Effector memory CD8-positive, alpha-beta T cell (primary cell): Measurements from ENCODE around the gene TMEM121B.

Experiments used
- ATAC-seq: fragments of 150-1000 bp; cut with Tn5 transposase; replicated peaks from 2 replicates; pipeline ENCODE4 v1.10.0; 2021; ENCODE audit warnings: mild to moderate bottlenecking, moderate library complexity
- DNase-seq, 3 experiments: peaks; one replicate each; pipeline ENCODE4 v3.0.0; 2021
- H3K27ac Mint-ChIP-seq, 2 donors: one replicate each; pipeline ENCODE4 v1.8.0; 2022; ENCODE audit warnings: mild to moderate bottlenecking in 2 of 2, mixed read lengths in 2 of 2, moderate library complexity in 2 of 2
- H3K27me3 Mint-ChIP-seq, 2 donors: one replicate each; pipeline ENCODE4 v1.8.0; 2022; ENCODE audit warnings: mixed read lengths in 2 of 2
- H3K36me3 Mint-ChIP-seq: one replicate; pipeline ENCODE4 v1.8.0; 2022; ENCODE audit warnings: mild to moderate bottlenecking, moderate library complexity, mixed read lengths; ENCODE audit not compliant: insufficient read depth
- H3K4me1 Mint-ChIP-seq, 2 donors: one replicate each; pipeline ENCODE4 v1.8.0; 2022; ENCODE audit warnings: low read depth in 2 of 2, mixed read lengths in 2 of 2
- H3K4me3 Mint-ChIP-seq, 2 donors: one replicate each; pipeline ENCODE4 v1.8.0; 2022; ENCODE audit warnings: mild to moderate bottlenecking in 2 of 2, mixed read lengths in 2 of 2, moderate library complexity in 2 of 2
- H3K9me3 Mint-ChIP-seq, 2 donors: one replicate each; pipeline ENCODE4 v1.8.0; 2022; ENCODE audit warnings: mixed read lengths in 2 of 2

Gene TMEM121B

GRCh38 chr22:17086788-17087497, 34.2 kb downstream of the TMEM121B start:
- ATAC-seq (no peak), DNase-seq (peak in 1 of 3 experiments; percentile 2)
- H3K27ac Mint-ChIP-seq = peak overlapping the region; percentile 77 to 86
- no peaks in the 10 kb centered on the region for H3K9me3 Mint-ChIP-seq
- H3K4me1 Mint-ChIP-seq = peaks cover 47 to 49% of the 10 kb centered on the region in 2 donors
- no peaks in the 10 kb centered on the region for H3K27me3 Mint-ChIP-seq
- peak overlapping the region; percentile 86 to 89 for H3K4me3 Mint-ChIP-seq
- peaks cover 34% of the 10 kb centered on the region for H3K36me3 Mint-ChIP-seq

- no peak for DNase-seq
- no peaks in the 10 kb centered on the region for H3K9me3 Mint-ChIP-seq
- H3K4me3 Mint-ChIP-seq = peak overlapping the region; percentile 86 to 89
- H3K27me3 Mint-ChIP-seq = no peaks in the 10 kb centered on the region
- H3K4me1 Mint-ChIP-seq = peaks cover 42 to 49% of the 10 kb centered on the region in 2 donors
- H3K27ac Mint-ChIP-seq = peak overlapping the region; percentile 77 to 86
- ATAC-seq = no peak
- peaks cover 34% of the 10 kb centered on the region for H3K36me3 Mint-ChIP-seq
Measured at GRCh38 chr22:17086296-17086695, 34.9 kb downstream of the TMEM121B start.

GRCh38 chr22:17085277-17086181, 35.6 kb downstream of the TMEM121B start:
- H3K27me3 Mint-ChIP-seq = no peaks in the 10 kb centered on the region
- ATAC-seq = peak; percentile 25
- DNase-seq = peak in 1 of 3 experiments; percentile 6
- peaks cover 36 to 44% of the 10 kb centered on the region in 2 donors for H3K4me1 Mint-ChIP-seq
- H3K27ac Mint-ChIP-seq = peak overlapping the region; percentile 88 to 91
- H3K4me3 Mint-ChIP-seq = peak overlapping the region; percentile 86 to 89
- peaks cover 34% of the 10 kb centered on the region for H3K36me3 Mint-ChIP-seq
- no peaks in the 10 kb centered on the region for H3K9me3 Mint-ChIP-seq

GRCh38 chr22:17084554-17085276, 36.4 kb downstream of the TMEM121B start, which contains the start of gene IL17RA:
Gene IL17RA, plus strand, starts transcription at chr22:17085000. Its CDS starts 92 bp downstream, at chr22:17085092.
- peak within 1 kb of the TSS; percentile 86 to 89 for H3K4me3 Mint-ChIP-seq
- peak; percentile 88 for ATAC-seq
- H3K27me3 Mint-ChIP-seq = no peaks in the 10 kb centered on the region
- H3K27ac Mint-ChIP-seq = peak within 1 kb of the TSS; percentile 88 to 91
- H3K9me3 Mint-ChIP-seq = no peaks in the 10 kb centered on the region
- H3K4me1 Mint-ChIP-seq = peaks cover 34 to 43% of the 10 kb centered on the region in 2 donors
- peaks cover 34% of the 10 kb centered on the region for H3K36me3 Mint-ChIP-seq
- peak; percentile 94 to 97 (median 96) for DNase-seq

- Mint-ChIP-seq H3K36me3 (peaks cover 34% of the 10 kb centered on the region), H3K4me1 (peaks cover 27 to 36% of the 10 kb centered on the region in 2 donors), H3K4me3 (peak overlapping the region; percentile 86 to 89), H3K27me3 (no peaks in the 10 kb centered on the region), H3K27ac (peak overlapping the region; percentile 88 to 91), H3K9me3 (no peaks in the 10 kb centered on the region)
- DNase-seq = no peak
- no peak for ATAC-seq
Measured at GRCh38 chr22:17083811-17084441, 37.2 kb downstream of the TMEM121B start.

GRCh38 chr22:17083255-17083654, 37.9 kb downstream of the TMEM121B start:
- peaks cover 30% of the 10 kb centered on the region for H3K36me3 Mint-ChIP-seq
- H3K9me3 Mint-ChIP-seq = no peaks in the 10 kb centered on the region
- no peak for ATAC-seq
- peak overlapping the region; percentile 86 to 89 for H3K4me3 Mint-ChIP-seq
- no peak for DNase-seq
- H3K27ac Mint-ChIP-seq = peak overlapping the region in 1 of 2 donors; percentile 91
- no peaks in the 10 kb centered on the region for H3K27me3 Mint-ChIP-seq
- H3K4me1 Mint-ChIP-seq = peaks cover 27 to 36% of the 10 kb centered on the region in 2 donors

- Mint-ChIP-seq H3K27me3 (no peaks in the 10 kb centered on the region), H3K36me3 (peaks cover 7% of the 10 kb centered on the region), H3K27ac (no peak overlapping the region), H3K9me3 (no peaks in the 10 kb centered on the region), H3K4me1 (peaks cover 11 to 14% of the 10 kb centered on the region in 2 donors), H3K4me3 (no peak overlapping the region)
- ATAC-seq (no peak), DNase-seq (no peak)
Measured at GRCh38 chr22:17079572-17079971, 41.6 kb downstream of the TMEM121B start.

GRCh38 chr22:17077255-17077654, 43.9 kb downstream of the TMEM121B start:
- Mint-ChIP-seq H3K4me1 (peaks cover 0 to 8% of the 10 kb centered on the region in 2 donors), H3K27ac (no peak overlapping the region), H3K36me3 (no peaks in the 10 kb centered on the region), H3K9me3 (no peaks in the 10 kb centered on the region), H3K27me3 (no peaks in the 10 kb centered on the region), H3K4me3 (no peak overlapping the region)
- ATAC-seq (no peak), DNase-seq (no peak)

- Mint-ChIP-seq H3K4me3 (no peak overlapping the region), H3K4me1 (peaks cover 0 to 8% of the 10 kb centered on the region in 2 donors), H3K27ac (no peak overlapping the region), H3K27me3 (no peaks in the 10 kb centered on the region), H3K9me3 (no peaks in the 10 kb centered on the region), H3K36me3 (no peaks in the 10 kb centered on the region)
- DNase-seq = no peak
- no peak for ATAC-seq
Measured at GRCh38 chr22:17074648-17075002, 46.5 kb downstream of the TMEM121B start.

GRCh38 chr22:17072877-17073276, 48.3 kb downstream of the TMEM121B start:
- H3K27me3 Mint-ChIP-seq = no peaks in the 10 kb centered on the region

More at GRCh38 chr22:17072877-17073276, 48.3 kb downstream of the TMEM121B start:
- Mint-ChIP-seq H3K9me3 (no peaks in the 10 kb centered on the region), H3K4me1 (peaks cover 0 to 8% of the 10 kb centered on the region in 2 donors), H3K27ac (no peak overlapping the region), H3K4me3 (no peak overlapping the region), H3K36me3 (no peaks in the 10 kb centered on the region)
- ATAC-seq = no peak
- no peak for DNase-seq
